H9 (cell line): ENCODE results near the gene ABCD3. TPM values are rescaled to one million over a fixed set of nuclear protein-coding genes. Genes with fewer than 3 reads are reported as not detected.

ENCODE experiments used
- DNase-seq: peaks from one replicate; pipeline ENCODE4 v3.0.0-alpha.2; 2017
- H2AFZ ChIP-seq: one replicate; pipeline ENCODE4 v1.6.1; 2013; ENCODE audit warnings: mild to moderate bottlenecking, low read length, control low read depth, moderate library complexity
- H2AK5ac ChIP-seq: 2 replicates; pipeline ENCODE4 v1.6.1; 2013; ENCODE audit warnings: low read length, control low read depth, mixed read lengths; ENCODE audit not compliant: insufficient read length
- H2BK120ac ChIP-seq: one replicate; pipeline ENCODE4 v1.6.1; 2013; ENCODE audit warnings: low read depth, mild to moderate bottlenecking, low read length, control low read depth, inconsistent platforms; ENCODE audit not compliant: poor library complexity, severe bottlenecking
- H2BK12ac ChIP-seq: 2 replicates; pipeline ENCODE4 v1.6.1; 2013; ENCODE audit warnings: low read length, control low read depth, mixed read lengths, low read depth; ENCODE audit not compliant: insufficient read length
- H2BK15ac ChIP-seq: 2 replicates; pipeline ENCODE4 v1.6.1; 2013; ENCODE audit warnings: low read depth, low read length, control low read depth
- H2BK20ac ChIP-seq: one replicate; pipeline ENCODE4 v1.6.1; 2013; ENCODE audit warnings: low read depth, mild to moderate bottlenecking, low read length, control low read depth, inconsistent platforms; ENCODE audit not compliant: poor library complexity, severe bottlenecking
- H2BK5ac ChIP-seq: 2 replicates; pipeline ENCODE4 v1.6.1; 2013; ENCODE audit warnings: low read length, control low read depth, mixed read lengths; ENCODE audit not compliant: insufficient read length
- H3K14ac ChIP-seq: 2 replicates; pipeline ENCODE4 v1.6.1; 2013; ENCODE audit warnings: low read length, control low read depth; ENCODE audit not compliant: insufficient read depth
- H3K18ac ChIP-seq: 2 replicates; pipeline ENCODE4 v1.6.1; 2013; ENCODE audit warnings: low read depth, mild to moderate bottlenecking, mixed read lengths, low read length, control low read depth; ENCODE audit not compliant: insufficient read length
- H3K23ac ChIP-seq: 2 replicates; pipeline ENCODE4 v1.6.1; 2013; ENCODE audit warnings: low read length, control low read depth, mixed read lengths, low read depth; ENCODE audit not compliant: insufficient read length
- H3K23me2 ChIP-seq: 2 replicates; pipeline ENCODE4 v1.6.1; 2013; ENCODE audit warnings: low read depth, mild to moderate bottlenecking, mixed read lengths, low read length, control low read depth; ENCODE audit not compliant: insufficient read length, poor library complexity, severe bottlenecking
- H3K27ac ChIP-seq: 2 replicates; pipeline ENCODE4 v1.5.1; 2013; ENCODE audit warnings: low read length, control low read depth, mixed read lengths, low read depth; ENCODE audit not compliant: insufficient read length
- H3K27me3 ChIP-seq: 2 replicates; pipeline ENCODE4 v1.6.1; 2013; ENCODE audit warnings: low read length, control low read depth, inconsistent platforms; ENCODE audit not compliant: insufficient read depth
- H3K4ac ChIP-seq: 2 replicates; pipeline ENCODE4 v1.6.1; 2013; ENCODE audit warnings: low read depth, mild to moderate bottlenecking, control low read depth, inconsistent platforms, low read length, moderate library complexity
- H3K4me1 ChIP-seq: 2 replicates; pipeline ENCODE4 v1.6.1; 2013; ENCODE audit warnings: low read length, control low read depth, inconsistent platforms; ENCODE audit not compliant: insufficient read depth
- H3K4me2 ChIP-seq: 2 replicates; pipeline ENCODE4 v1.6.1; 2013; ENCODE audit warnings: low read length, control low read depth, mixed read lengths; ENCODE audit not compliant: insufficient read length, insufficient read depth
- H3K56ac ChIP-seq: 2 replicates; pipeline ENCODE4 v1.6.1; 2013; ENCODE audit warnings: low read depth, mild to moderate bottlenecking, mixed read lengths, low read length, control low read depth; ENCODE audit not compliant: insufficient read length
- H3K79me1 ChIP-seq: 2 replicates; pipeline ENCODE4 v1.6.1; 2013; ENCODE audit warnings: low read depth, mild to moderate bottlenecking, moderate library complexity, low read length, control low read depth, inconsistent platforms; ENCODE audit not compliant: insufficient read depth, poor library complexity, severe bottlenecking
- H3K79me2 ChIP-seq: 2 replicates; pipeline ENCODE4 v1.6.1; 2013; ENCODE audit warnings: low read length, control low read depth, inconsistent platforms; ENCODE audit not compliant: insufficient read depth
- H3K9ac ChIP-seq: 2 replicates; pipeline ENCODE4 v1.6.1; 2013; ENCODE audit warnings: low read length, control low read depth, mixed read lengths; ENCODE audit not compliant: insufficient read length; ENCODE audit errors: extremely low read depth
- H3K9me3 ChIP-seq: one replicate; pipeline ENCODE4 v1.6.1; 2013; ENCODE audit warnings: low read depth, low read length, inconsistent platforms; ENCODE audit not compliant: control insufficient read depth
- H3T11ph ChIP-seq: one replicate; pipeline ENCODE4 v1.6.1; 2013; ENCODE audit warnings: mild to moderate bottlenecking, low read length, control low read depth, inconsistent platforms
- H4K20me1 ChIP-seq: one replicate; pipeline ENCODE4 v1.6.1; 2013; ENCODE audit not compliant: control insufficient read depth, insufficient read length, insufficient read depth
- H4K5ac ChIP-seq: 2 replicates; pipeline ENCODE4 v1.6.1; 2013; ENCODE audit warnings: low read depth, mild to moderate bottlenecking, mixed read lengths, low read length, control low read depth; ENCODE audit not compliant: insufficient read length
- H4K8ac ChIP-seq: replicated peaks from 2 replicates; pipeline ENCODE4 v1.6.1; 2013; ENCODE audit warnings: low read length, control low read depth, mixed read lengths, low read depth; ENCODE audit not compliant: insufficient read length
- H4K91ac ChIP-seq: 2 replicates; pipeline ENCODE4 v1.6.1; 2013; ENCODE audit warnings: low read depth, mild to moderate bottlenecking, moderate library complexity, mixed read lengths, low read length, control low read depth; ENCODE audit not compliant: insufficient read length
- H3K27ac Mint-ChIP-seq, 3 experiments: 2 replicates in 2 of 3; 3 replicates in 1 of 3; pipeline ENCODE4 v1.8.0; 2020 to 2021; ENCODE audit warnings: mixed read lengths in 3 of 3, mild to moderate bottlenecking in 1 of 3, moderate library complexity in 1 of 3
- H3K27me3 Mint-ChIP-seq: 2 replicates; pipeline ENCODE4 v1.8.0; 2021; ENCODE audit warnings: low read depth, mild to moderate bottlenecking, moderate library complexity, mixed read lengths
- H3K36me3 Mint-ChIP-seq, 3 experiments: 2 replicates in 2 of 3; 3 replicates in 1 of 3; pipeline ENCODE4 v1.8.0; 2020 to 2021; ENCODE audit warnings: low read depth in 3 of 3, mixed read lengths in 3 of 3; ENCODE audit not compliant: insufficient read depth in 1 of 3
- H3K4me1 Mint-ChIP-seq, 2 experiments: 2 replicates each; pipeline ENCODE4 v1.8.0; 2020; ENCODE audit warnings: mixed read lengths in 2 of 2
- H3K4me3 Mint-ChIP-seq, 2 experiments: 2 replicates in 1 of 2; 3 replicates in 1 of 2; pipeline ENCODE4 v1.8.0; 2020 to 2021; ENCODE audit warnings: mild to moderate bottlenecking in 2 of 2, mixed read lengths in 2 of 2, moderate library complexity in 1 of 2
- H3K9me3 Mint-ChIP-seq, 2 experiments: 2 replicates in 1 of 2; 3 replicates in 1 of 2; pipeline ENCODE4 v1.8.0; 2020; ENCODE audit warnings: mild to moderate bottlenecking in 2 of 2, mixed read lengths in 2 of 2, moderate library complexity in 1 of 2
- WGBS: extraction: QIAGEN DNeasy Blood & Tissue Kit; methylation state at CpG from one replicate; pipeline ENCODE4 v1.1.7; 2013; ENCODE audit warnings: missing lambda C conversion rate, low lambda C conversion rate, mixed read lengths; ENCODE audit not compliant: insufficient read length; ENCODE audit errors: extremely low coverage; 5-methylcytosine and 5-hydroxymethylcytosine counted together
- total RNA-seq: library from RNA; stranded (reverse); gene quantifications from 2 replicates; pipeline ENCODE4 v1.2.1, GENCODE V29; 2021
- TF ChIP-seq, protein P1 (sequence below): fragments of 200-600 bp; sonication (generic); conservative IDR thresholded peaks from 3 replicates; pipeline ENCODE4 v1.8.0; 2021; ENCODE audit warnings: antibody characterized with exemption, mild to moderate bottlenecking

ABCD3 gene
- total RNA-seq, 1 experiment from 2014 or later: 32.0 TPM

DNA sequence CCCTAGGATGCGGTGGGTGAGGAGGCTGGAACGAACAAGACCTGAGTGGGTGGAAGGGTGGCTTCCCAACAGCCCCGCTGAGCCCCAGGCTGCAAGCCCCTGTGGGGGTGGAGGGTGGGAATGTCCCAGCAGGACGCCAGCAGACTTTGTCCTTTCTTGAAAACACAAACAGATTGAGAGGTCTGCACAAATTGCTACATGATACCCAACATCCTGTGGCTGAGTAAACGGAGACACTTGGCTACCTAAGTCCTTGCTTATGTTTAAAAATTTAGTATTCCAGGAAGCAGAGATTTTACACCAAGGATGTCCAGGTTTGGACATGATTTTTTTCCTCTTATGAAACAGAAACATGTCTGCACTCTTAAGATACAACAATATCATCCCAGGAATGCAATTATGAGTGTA lies 135.1 kb downstream of the ABCD3 start:
- Histone ChIP-seq H3K23me2 (no peaks in the 10 kb centered on the region), H3K56ac (no peak overlapping the region), H2BK120ac (no peak overlapping the region), H3K18ac (no peak overlapping the region), H3K9ac (no peak overlapping the region), H4K91ac (no peak overlapping the region), H3K27me3 (no peaks in the 10 kb centered on the region), H4K5ac (no peak overlapping the region), H3T11ph (no peak overlapping the region), H3K9me3 (no peaks in the 10 kb centered on the region), H4K8ac (no peak overlapping the region), H3K27ac (no peak overlapping the region), H2BK15ac (no peak overlapping the region), H2BK5ac (no peak overlapping the region), H3K79me2 (no peaks in the 10 kb centered on the region), H3K4me2 (no peak overlapping the region), H2AFZ (no peak overlapping the region), H3K79me1 (no peaks in the 10 kb centered on the region), H4K20me1 (no peaks in the 10 kb centered on the region), H2AK5ac (no peak overlapping the region), H2BK20ac (no peak overlapping the region), H3K23ac (no peak overlapping the region), H3K4me1 (peaks cover 16% of the 10 kb centered on the region; the same call in 1 of the 2 replicates), H2BK12ac (no peak overlapping the region), H3K14ac (no peak overlapping the region), H3K4ac (no peak overlapping the region)
- WGBS: no CpG with 5 or more reads among the region's 5 CpGs
- Mint-ChIP-seq H3K9me3 (no peaks in the 10 kb centered on the region), H3K27me3 (no peaks in the 10 kb centered on the region), H3K4me3 (no peak overlapping the region; a peak in 1 of 5 replicates), H3K36me3 (no peaks in the 10 kb centered on the region), H3K4me1 (peaks cover 49 to 52% of the 10 kb centered on the region in 2 experiments), H3K27ac (no peak overlapping the region; a peak in 1 of 7 replicates)
- no peak for DNase-seq
- TF ChIP-seq, protein P1, sequence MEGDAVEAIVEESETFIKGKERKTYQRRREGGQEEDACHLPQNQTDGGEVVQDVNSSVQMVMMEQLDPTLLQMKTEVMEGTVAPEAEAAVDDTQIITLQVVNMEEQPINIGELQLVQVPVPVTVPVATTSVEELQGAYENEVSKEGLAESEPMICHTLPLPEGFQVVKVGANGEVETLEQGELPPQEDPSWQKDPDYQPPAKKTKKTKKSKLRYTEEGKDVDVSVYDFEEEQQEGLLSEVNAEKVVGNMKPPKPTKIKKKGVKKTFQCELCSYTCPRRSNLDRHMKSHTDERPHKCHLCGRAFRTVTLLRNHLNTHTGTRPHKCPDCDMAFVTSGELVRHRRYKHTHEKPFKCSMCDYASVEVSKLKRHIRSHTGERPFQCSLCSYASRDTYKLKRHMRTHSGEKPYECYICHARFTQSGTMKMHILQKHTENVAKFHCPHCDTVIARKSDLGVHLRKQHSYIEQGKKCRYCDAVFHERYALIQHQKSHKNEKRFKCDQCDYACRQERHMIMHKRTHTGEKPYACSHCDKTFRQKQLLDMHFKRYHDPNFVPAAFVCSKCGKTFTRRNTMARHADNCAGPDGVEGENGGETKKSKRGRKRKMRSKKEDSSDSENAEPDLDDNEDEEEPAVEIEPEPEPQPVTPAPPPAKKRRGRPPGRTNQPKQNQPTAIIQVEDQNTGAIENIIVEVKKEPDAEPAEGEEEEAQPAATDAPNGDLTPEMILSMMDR: no peak
